Neural cell (in vitro differentiated cells): ENCODE measurements around the gene USP13. TPM values are rescaled to one million over a fixed set of nuclear protein-coding genes. Genes with fewer than 3 reads are reported as not detected.

Experiments
- H2AFZ ChIP-seq: fragments of 200-600, 300-800 bp; sonication (generic), shearing (Covaris generic); 2 replicates; pipeline ENCODE4 v1.6.0; 2014; ENCODE audit warnings: low read depth, mild to moderate bottlenecking, antibody characterized with exemption, low read length, moderate library complexity
- H3F3A ChIP-seq: fragments of 200-600 bp; shearing (Covaris generic); 2 replicates; pipeline ENCODE4 v1.6.1; 2016; ENCODE audit warnings: mild to moderate bottlenecking, moderate library complexity, mixed read lengths, antibody characterized with exemption, low read length; ENCODE audit not compliant: insufficient read depth, poor library complexity, severe bottlenecking
- H3K27ac ChIP-seq: fragments of 200-600, 300-800 bp; sonication (generic), shearing (Covaris generic); 2 replicates; pipeline ENCODE4 v1.5.1; 2014; ENCODE audit warnings: mild to moderate bottlenecking, low read length, moderate library complexity
- H3K27me3 ChIP-seq: fragments of 300-800, 200-600 bp; sonication (generic), shearing (Covaris generic); 2 replicates; pipeline ENCODE4 v1.6.0; 2014; ENCODE audit warnings: mild to moderate bottlenecking, low read depth, low read length, moderate library complexity; ENCODE audit not compliant: insufficient read depth
- H3K36me3 ChIP-seq: fragments of 300-800, 200-600 bp; sonication (generic), shearing (Covaris generic); 2 replicates; pipeline ENCODE4 v1.5.1; 2014; ENCODE audit warnings: mild to moderate bottlenecking, antibody characterized with exemption, low read length, moderate library complexity; ENCODE audit not compliant: insufficient read depth
- H3K4me2 ChIP-seq: fragments of 300-800, 200-600 bp; sonication (generic), shearing (Covaris generic); 2 replicates; pipeline ENCODE4 v1.6.0; 2014; ENCODE audit warnings: mild to moderate bottlenecking, low read length
- H3K4me3 ChIP-seq: fragments of 300-800, 200-600 bp; sonication (generic), shearing (Covaris generic); 2 replicates; pipeline ENCODE4 v1.5.1; 2014; ENCODE audit warnings: mild to moderate bottlenecking, low read length, moderate library complexity
- H3K79me2 ChIP-seq: fragments of 200-600 bp; shearing (Covaris generic); replicated peaks from 2 replicates; pipeline ENCODE4 v1.6.0; 2014; ENCODE audit warnings: mild to moderate bottlenecking, low read length, moderate library complexity; ENCODE audit not compliant: insufficient read depth
- H3K9ac ChIP-seq: fragments of 300-800, 200-600 bp; sonication (generic), shearing (Covaris generic); 2 replicates; pipeline ENCODE4 v1.6.1; 2016; ENCODE audit warnings: mild to moderate bottlenecking, low read length, mixed read lengths
- H3K9me2 ChIP-seq: fragments of 200-600 bp; shearing (Covaris generic); 2 replicates; pipeline ENCODE4 v1.6.1; 2016; ENCODE audit warnings: mild to moderate bottlenecking, low read length, mixed read lengths; ENCODE audit not compliant: insufficient read depth
- H3K9me3 ChIP-seq: fragments of 200-600, 300-800 bp; sonication (generic), shearing (Covaris generic); 2 replicates; pipeline ENCODE4 v1.6.1; 2016; ENCODE audit warnings: mild to moderate bottlenecking, mixed run types, low read length, moderate library complexity, mixed read lengths
- H4K20me1 ChIP-seq: fragments of 200-600 bp; shearing (Covaris generic); 2 replicates; pipeline ENCODE4 v1.6.1; 2016; ENCODE audit warnings: mild to moderate bottlenecking, mixed run types; ENCODE audit not compliant: insufficient read depth
- EP300 ChIP-seq: fragments of 450-650 bp; conservative IDR thresholded peaks from 2 replicates; pipeline ENCODE4 v1.6.1; 2014; ENCODE audit warnings: antibody characterized with exemption, mild to moderate bottlenecking, moderate library complexity; ENCODE audit not compliant: poor library complexity, severe bottlenecking
- EZH2 ChIP-seq: fragments of 200-600, 300-800 bp; shearing (Covaris generic), sonication (generic); IDR thresholded peaks from 2 replicates; pipeline ENCODE4 v1.6.1; 2014; ENCODE audit warnings: antibody characterized with exemption, low read length, borderline replicate concordance, mild to moderate bottlenecking; ENCODE audit not compliant: insufficient read depth, poor library complexity, severe bottlenecking
- MXI1 ChIP-seq: fragments of 450-650 bp; conservative IDR thresholded peaks from 2 replicates; pipeline ENCODE4 v1.6.1; 2014; ENCODE audit warnings: antibody characterized with exemption, mild to moderate bottlenecking; ENCODE audit not compliant: poor library complexity, severe bottlenecking
- POLR2AphosphoS5 ChIP-seq: IDR thresholded peaks from 2 replicates; pipeline ENCODE4 v1.6.1; 2012
- RAD21 ChIP-seq: fragments of 450-650 bp; conservative IDR thresholded peaks from 2 replicates; pipeline ENCODE4 v1.6.1; 2014; ENCODE audit warnings: antibody characterized with exemption, mild to moderate bottlenecking, moderate library complexity
- SMC3 ChIP-seq: fragments of 450-650 bp; conservative IDR thresholded peaks from 2 replicates; pipeline ENCODE4 v1.6.1; 2014; ENCODE audit warnings: antibody characterized with exemption, mild to moderate bottlenecking, moderate library complexity; ENCODE audit not compliant: poor library complexity
- TAF1 ChIP-seq: IDR thresholded peaks from 2 replicates; pipeline ENCODE4 v1.6.1; 2012; ENCODE audit warnings: low read depth
- polyA plus RNA-seq: library from polyadenylated mRNA; depleted of rRNA; stranded (reverse); fragments of >200 nt; gene quantifications from 2 replicates; pipeline ENCODE4 v1.2.3, GENCODE V29; 2014
- TF ChIP-seq, protein P1 (sequence below): IDR thresholded peaks from 2 replicates; pipeline ENCODE4 v1.6.1; 2012; ENCODE audit warnings: borderline replicate concordance
- TF ChIP-seq, protein P2 (sequence below): fragments of 450-650 bp; IDR thresholded peaks from 2 replicates; pipeline ENCODE4 v1.5.1; 2014; ENCODE audit warnings: antibody characterized with exemption, mild to moderate bottlenecking, moderate library complexity; ENCODE audit not compliant: poor library complexity, severe bottlenecking

Gene USP13
- polyA plus RNA-seq, 1 donor from 2014 or later: 3.8 TPM

DNA sequence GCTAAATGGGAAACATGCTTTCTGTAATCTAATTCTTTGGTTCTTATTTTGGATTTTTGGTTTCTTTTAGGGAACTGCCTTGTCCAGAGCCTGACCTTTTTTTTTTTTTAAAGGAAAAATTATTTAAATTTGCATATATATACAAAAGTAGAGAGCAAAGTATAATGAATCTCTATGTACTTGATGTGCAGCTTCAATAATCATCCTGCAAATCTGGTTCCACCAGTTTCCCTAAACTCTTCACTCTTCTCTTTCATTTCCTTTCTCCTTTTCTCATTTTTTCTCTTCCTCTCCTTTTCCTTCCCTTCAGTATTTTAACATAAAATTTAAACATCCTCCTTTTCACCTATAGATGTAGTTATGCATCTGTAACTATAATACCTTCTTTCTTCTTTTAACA lies 82.5 kb downstream of the USP13 start:
- Histone ChIP-seq H3F3A (no peaks in the 10 kb centered on the region), H3K9ac (no peak overlapping the region), H2AFZ (no peak overlapping the region), H3K9me3 (no peaks in the 10 kb centered on the region), H4K20me1 (no peaks in the 10 kb centered on the region), H3K36me3 (no peaks in the 10 kb centered on the region), H3K9me2 (no peaks in the 10 kb centered on the region), H3K4me3 (no peak overlapping the region), H3K27me3 (no peaks in the 10 kb centered on the region), H3K27ac (no peak overlapping the region), H3K79me2 (no peaks in the 10 kb centered on the region), H3K4me2 (no peak overlapping the region)
- TF ChIP-seq, protein P1, sequence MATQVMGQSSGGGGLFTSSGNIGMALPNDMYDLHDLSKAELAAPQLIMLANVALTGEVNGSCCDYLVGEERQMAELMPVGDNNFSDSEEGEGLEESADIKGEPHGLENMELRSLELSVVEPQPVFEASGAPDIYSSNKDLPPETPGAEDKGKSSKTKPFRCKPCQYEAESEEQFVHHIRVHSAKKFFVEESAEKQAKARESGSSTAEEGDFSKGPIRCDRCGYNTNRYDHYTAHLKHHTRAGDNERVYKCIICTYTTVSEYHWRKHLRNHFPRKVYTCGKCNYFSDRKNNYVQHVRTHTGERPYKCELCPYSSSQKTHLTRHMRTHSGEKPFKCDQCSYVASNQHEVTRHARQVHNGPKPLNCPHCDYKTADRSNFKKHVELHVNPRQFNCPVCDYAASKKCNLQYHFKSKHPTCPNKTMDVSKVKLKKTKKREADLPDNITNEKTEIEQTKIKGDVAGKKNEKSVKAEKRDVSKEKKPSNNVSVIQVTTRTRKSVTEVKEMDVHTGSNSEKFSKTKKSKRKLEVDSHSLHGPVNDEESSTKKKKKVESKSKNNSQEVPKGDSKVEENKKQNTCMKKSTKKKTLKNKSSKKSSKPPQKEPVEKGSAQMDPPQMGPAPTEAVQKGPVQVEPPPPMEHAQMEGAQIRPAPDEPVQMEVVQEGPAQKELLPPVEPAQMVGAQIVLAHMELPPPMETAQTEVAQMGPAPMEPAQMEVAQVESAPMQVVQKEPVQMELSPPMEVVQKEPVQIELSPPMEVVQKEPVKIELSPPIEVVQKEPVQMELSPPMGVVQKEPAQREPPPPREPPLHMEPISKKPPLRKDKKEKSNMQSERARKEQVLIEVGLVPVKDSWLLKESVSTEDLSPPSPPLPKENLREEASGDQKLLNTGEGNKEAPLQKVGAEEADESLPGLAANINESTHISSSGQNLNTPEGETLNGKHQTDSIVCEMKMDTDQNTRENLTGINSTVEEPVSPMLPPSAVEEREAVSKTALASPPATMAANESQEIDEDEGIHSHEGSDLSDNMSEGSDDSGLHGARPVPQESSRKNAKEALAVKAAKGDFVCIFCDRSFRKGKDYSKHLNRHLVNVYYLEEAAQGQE: no peak
- TF ChIP-seq MXI1 (no peak), EP300 (no peak), TAF1 (no peak), POLR2AphosphoS5 (no peak), RAD21 (no peak)
- TF ChIP-seq, protein P2, sequence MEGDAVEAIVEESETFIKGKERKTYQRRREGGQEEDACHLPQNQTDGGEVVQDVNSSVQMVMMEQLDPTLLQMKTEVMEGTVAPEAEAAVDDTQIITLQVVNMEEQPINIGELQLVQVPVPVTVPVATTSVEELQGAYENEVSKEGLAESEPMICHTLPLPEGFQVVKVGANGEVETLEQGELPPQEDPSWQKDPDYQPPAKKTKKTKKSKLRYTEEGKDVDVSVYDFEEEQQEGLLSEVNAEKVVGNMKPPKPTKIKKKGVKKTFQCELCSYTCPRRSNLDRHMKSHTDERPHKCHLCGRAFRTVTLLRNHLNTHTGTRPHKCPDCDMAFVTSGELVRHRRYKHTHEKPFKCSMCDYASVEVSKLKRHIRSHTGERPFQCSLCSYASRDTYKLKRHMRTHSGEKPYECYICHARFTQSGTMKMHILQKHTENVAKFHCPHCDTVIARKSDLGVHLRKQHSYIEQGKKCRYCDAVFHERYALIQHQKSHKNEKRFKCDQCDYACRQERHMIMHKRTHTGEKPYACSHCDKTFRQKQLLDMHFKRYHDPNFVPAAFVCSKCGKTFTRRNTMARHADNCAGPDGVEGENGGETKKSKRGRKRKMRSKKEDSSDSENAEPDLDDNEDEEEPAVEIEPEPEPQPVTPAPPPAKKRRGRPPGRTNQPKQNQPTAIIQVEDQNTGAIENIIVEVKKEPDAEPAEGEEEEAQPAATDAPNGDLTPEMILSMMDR: no peak

DNA sequence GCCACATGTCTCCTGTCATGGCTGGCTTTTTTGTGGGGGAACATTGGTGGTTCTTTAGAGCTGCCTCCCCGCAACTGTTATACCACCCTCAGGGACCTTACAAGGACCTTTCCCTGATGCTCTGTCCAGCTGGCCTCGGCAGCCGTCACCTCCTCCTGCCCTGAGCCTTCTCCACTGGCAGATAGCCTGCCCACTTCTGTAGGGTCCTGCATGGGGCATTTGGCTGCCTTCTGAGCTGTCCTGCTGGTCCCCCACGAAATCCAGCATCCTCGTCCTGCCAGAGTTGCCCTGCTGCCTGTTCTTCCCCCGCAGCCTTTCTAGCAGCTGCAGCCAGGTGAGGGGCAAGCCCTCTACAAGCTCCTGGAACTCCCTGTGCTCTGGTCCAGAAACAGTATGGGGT lies 86.2 kb downstream of the USP13 start:
- no peaks in the 10 kb centered on the region for H3K9me3 ChIP-seq
- no peak overlapping the region for H2AFZ ChIP-seq
- H3K4me3 ChIP-seq: no peak overlapping the region
- H3K36me3 ChIP-seq: peaks cover 5% of the 10 kb centered on the region
- no peak for TF ChIP-seq EP300
- TF ChIP-seq SMC3: no peak
- TF ChIP-seq EZH2: no peak
- no peak for TF ChIP-seq MXI1
- TF ChIP-seq POLR2AphosphoS5: no peak
- TF ChIP-seq, protein P2: no peak
- no peak for TF ChIP-seq RAD21
- TF ChIP-seq, protein P1: no peak
- no peak for TF ChIP-seq TAF1
- H3K27ac ChIP-seq: no peak overlapping the region
- H3F3A ChIP-seq: no peaks in the 10 kb centered on the region
- no peaks in the 10 kb centered on the region for H3K27me3 ChIP-seq
- no peak overlapping the region for H3K4me2 ChIP-seq
- H3K9ac ChIP-seq: no peak overlapping the region
- no peaks in the 10 kb centered on the region for H3K9me2 ChIP-seq
- H3K79me2 ChIP-seq: no peaks in the 10 kb centered on the region
- H4K20me1 ChIP-seq: no peaks in the 10 kb centered on the region
